HEK293T (cell line): ENCODE measurements around the gene FEM1C.

Experiments used
- CTCF ChIA-PET: fragments of 350-600 bp; formaldehyde crosslinking; extraction: SDS; loops from one replicate; lab custom pipeline; 2021; ENCODE audit warnings: antibody characterized with exemption, inconsistent platforms; lab: Yijun Ruan, JAX
- POLR2A ChIA-PET: fragments of 350-600 bp; formaldehyde crosslinking; extraction: SDS; loops from one replicate; lab custom pipeline; 2020; ENCODE audit warnings: antibody characterized with exemption, inconsistent platforms; lab: Yijun Ruan, JAX
- DNase-seq: peaks from one replicate; pipeline ENCODE4 v3.0.0; 2012; ENCODE audit warnings: mixed read lengths; ENCODE audit errors: extremely low spot score
- ARNT ChIP-seq: fragments of 450-650 bp; IDR thresholded peaks from 2 replicates; pipeline ENCODE4 v1.6.1; 2017; ENCODE audit warnings: mild to moderate bottlenecking
- BHLHE40 ChIP-seq: fragments of 450-650 bp; IDR thresholded peaks from 2 replicates; pipeline ENCODE4 v1.6.1; 2016; ENCODE audit warnings: mild to moderate bottlenecking, moderate library complexity, borderline replicate concordance
- CTBP1 ChIP-seq: fragments of 450-650 bp; IDR thresholded peaks from 2 replicates; pipeline ENCODE4 v1.6.1; 2016; ENCODE audit warnings: borderline replicate concordance
- ELF4 ChIP-seq: fragments of 450-650 bp; IDR thresholded peaks from 2 replicates; pipeline ENCODE4 v1.6.1; 2017; ENCODE audit warnings: antibody characterized with exemption
- FOXA1 ChIP-seq: fragments of 450-650 bp; IDR thresholded peaks from 2 replicates; pipeline ENCODE4 v1.6.1; 2016; ENCODE audit warnings: mild to moderate bottlenecking
- FOXK2 ChIP-seq: fragments of 450-650 bp; IDR thresholded peaks from 2 replicates; pipeline ENCODE4 v1.6.1; 2016; ENCODE audit warnings: mild to moderate bottlenecking
- FOXM1 ChIP-seq: fragments of 450-650 bp; IDR thresholded peaks from 2 replicates; pipeline ENCODE4 v1.6.1; 2017; ENCODE audit warnings: mild to moderate bottlenecking, borderline replicate concordance
- HDGF ChIP-seq: fragments of 450-650 bp; IDR thresholded peaks from 2 replicates; pipeline ENCODE4 v1.6.1; 2017; ENCODE audit warnings: antibody characterized with exemption, borderline replicate concordance
- L3MBTL2 ChIP-seq: fragments of 450-650 bp; conservative IDR thresholded peaks from 2 replicates; pipeline ENCODE4 v1.6.1; 2016; ENCODE audit warnings: mild to moderate bottlenecking
- LEF1 ChIP-seq: fragments of 450-650 bp; IDR thresholded peaks from 2 replicates; pipeline ENCODE4 v1.6.1; 2017; ENCODE audit warnings: mild to moderate bottlenecking, borderline replicate concordance
- NFRKB ChIP-seq: fragments of 450-650 bp; IDR thresholded peaks from 2 replicates; pipeline ENCODE4 v1.6.1; 2016; ENCODE audit warnings: mild to moderate bottlenecking, moderate library complexity
- SP1 ChIP-seq: fragments of 450-650 bp; IDR thresholded peaks from 2 replicates; pipeline ENCODE4 v1.6.1; 2017
- SUZ12 ChIP-seq: fragments of 450-650 bp; IDR thresholded peaks from 2 replicates; pipeline ENCODE4 v1.6.1; 2016; ENCODE audit warnings: mild to moderate bottlenecking
- TARDBP ChIP-seq: fragments of 450-650 bp; IDR thresholded peaks from 2 replicates; pipeline ENCODE4 v1.6.1; 2016
- ZNF384 ChIP-seq: fragments of 450-650 bp; IDR thresholded peaks from 2 replicates; pipeline ENCODE4 v1.6.1; 2016
- TF ChIP-seq, protein P1 (sequence below): fragments of 450-650 bp; IDR thresholded peaks from 2 replicates; pipeline ENCODE4 v1.6.1; 2016

The FEM1C gene

GRCh38 chr5:115577329-115577728, 32.8 kb upstream of the FEM1C start:
- POLR2A ChIA-PET, result no interaction called here
- CTCF ChIA-PET, result interaction anchor here (0.6 kb wide), 1 partner anchor 9 kb away, joined by 3 read pairs; no protein-coding TSS in a partner anchor
- TF ChIP-seq FOXA1 (no peak), NFRKB (no peak), CTBP1 (no peak)
- no peak for DNase-seq

DNA sequence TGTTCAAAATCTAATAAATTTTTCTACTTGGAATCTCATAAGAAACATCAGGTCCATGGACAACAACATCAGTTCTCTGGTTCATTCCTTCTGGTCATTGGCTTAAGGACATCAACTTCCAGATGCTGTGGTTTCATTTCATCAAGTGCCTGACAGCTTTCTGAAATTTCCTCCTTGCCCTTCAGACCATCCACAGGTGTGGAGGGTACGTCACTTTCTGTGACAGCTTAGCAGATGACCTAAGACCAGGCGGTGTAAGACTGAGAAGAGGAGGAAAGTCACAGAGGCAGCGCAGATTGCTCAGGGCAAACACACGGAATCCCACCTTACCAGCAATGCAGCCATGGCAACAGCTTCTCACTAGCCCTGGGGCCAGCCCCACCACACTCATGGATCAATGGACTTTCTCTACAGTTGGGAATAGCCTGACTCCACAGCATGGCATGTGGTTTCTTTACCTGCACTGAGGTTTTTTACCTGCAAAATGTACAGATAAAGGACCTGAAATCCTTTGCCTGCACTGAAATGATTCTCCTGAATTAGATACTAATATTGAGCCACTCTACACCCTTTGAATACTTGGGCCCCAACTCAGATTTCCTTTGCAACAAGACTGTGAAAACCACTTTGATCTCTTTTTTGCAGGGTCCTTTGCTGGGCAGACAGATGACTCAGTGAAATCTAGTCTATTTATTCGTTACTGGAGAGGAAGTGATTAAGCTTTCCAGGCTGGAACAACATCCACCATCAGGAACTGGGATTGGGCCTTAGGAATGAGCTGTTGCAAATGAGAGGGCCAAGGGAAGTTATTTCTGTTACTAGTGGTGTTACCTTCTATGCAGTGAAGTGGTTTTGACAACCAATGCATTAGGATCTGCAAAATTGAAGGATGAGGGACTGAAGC, 30.8 kb upstream of the FEM1C start:
- ChIA-PET POLR2A (interaction anchor here (0.6 to 1.0 kb wide), 2 partner anchors 25 to 31 kb away, joined by 3 to 5 read pairs; partner anchors contain the start of gene FEM1C), CTCF (interaction anchor here (0.7 to 4.7 kb wide), 13 partner anchors 8 to 477 kb away, joined by 3 to 66 read pairs (median 4); no protein-coding TSS in a partner anchor)
- DNase-seq, result no peak
- TF ChIP-seq L3MBTL2 (no peak), FOXM1 (no peak), SP1 (no peak), LEF1 (no peak), NFRKB (no peak), ELF4 (no peak), CTBP1 (no peak), BHLHE40 (no peak), ARNT (no peak), FOXA1 (no peak), FOXK2 (no peak), HDGF (no peak), TARDBP (no peak), SUZ12 (no peak), ZNF384 (no peak)
- TF ChIP-seq, protein P1, sequence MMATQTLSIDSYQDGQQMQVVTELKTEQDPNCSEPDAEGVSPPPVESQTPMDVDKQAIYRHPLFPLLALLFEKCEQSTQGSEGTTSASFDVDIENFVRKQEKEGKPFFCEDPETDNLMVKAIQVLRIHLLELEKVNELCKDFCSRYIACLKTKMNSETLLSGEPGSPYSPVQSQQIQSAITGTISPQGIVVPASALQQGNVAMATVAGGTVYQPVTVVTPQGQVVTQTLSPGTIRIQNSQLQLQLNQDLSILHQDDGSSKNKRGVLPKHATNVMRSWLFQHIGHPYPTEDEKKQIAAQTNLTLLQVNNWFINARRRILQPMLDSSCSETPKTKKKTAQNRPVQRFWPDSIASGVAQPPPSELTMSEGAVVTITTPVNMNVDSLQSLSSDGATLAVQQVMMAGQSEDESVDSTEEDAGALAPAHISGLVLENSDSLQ, result no peak

DNA sequence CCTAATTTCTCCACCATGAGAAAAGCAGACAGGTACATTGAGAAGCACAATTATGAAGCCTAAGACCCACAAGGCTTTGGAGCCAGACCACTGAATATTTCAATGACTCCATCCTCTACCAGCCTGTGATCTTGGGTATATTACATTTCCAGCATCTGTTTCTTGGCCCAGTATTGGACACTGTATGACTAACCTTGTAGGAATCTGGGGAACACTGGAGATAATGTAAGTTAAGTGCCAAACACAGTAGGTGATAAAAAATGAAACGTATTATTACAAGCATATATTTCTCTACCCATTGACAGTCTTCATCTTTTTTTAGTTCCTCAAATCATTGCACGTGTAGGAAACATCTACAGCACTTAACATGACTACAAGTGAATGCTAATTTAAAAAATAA, 28.6 kb upstream of the FEM1C start:
- ChIA-PET CTCF (interaction anchor here (4.7 kb wide), 1 partner anchor 266 kb away, joined by 66 read pairs; no protein-coding TSS in a partner anchor), POLR2A (no interaction called here)
- DNase-seq, result no peak
- TF ChIP-seq BHLHE40 (no peak), HDGF (no peak), ZNF384 (no peak), ARNT (no peak), FOXK2 (no peak), L3MBTL2 (no peak)

GRCh38 chr5:115571441-115571878, 26.9 kb upstream of the FEM1C start:
- CTCF ChIA-PET, result interaction anchor here (1.1 to 2.3 kb wide), 2 partner anchors 19 to 262 kb away, joined by 5 to 7 read pairs; no protein-coding TSS in a partner anchor
- no peak for DNase-seq
- no peak for TF ChIP-seq HDGF
- no peak for TF ChIP-seq SUZ12
- POLR2A ChIA-PET, result no interaction called here

GRCh38 chr5:115568668-115569067, 24.1 kb upstream of the FEM1C start:
- TF ChIP-seq FOXM1 (no peak), FOXA1 (no peak), LEF1 (no peak), SP1 (no peak), TARDBP (no peak), CTBP1 (no peak), ELF4 (no peak)
- POLR2A ChIA-PET, result no interaction called here
- no peak for DNase-seq
- CTCF ChIA-PET, result interaction anchor here (1.0 kb wide), 1 partner anchor 8 kb away, joined by 3 read pairs; no protein-coding TSS in a partner anchor

DNA sequence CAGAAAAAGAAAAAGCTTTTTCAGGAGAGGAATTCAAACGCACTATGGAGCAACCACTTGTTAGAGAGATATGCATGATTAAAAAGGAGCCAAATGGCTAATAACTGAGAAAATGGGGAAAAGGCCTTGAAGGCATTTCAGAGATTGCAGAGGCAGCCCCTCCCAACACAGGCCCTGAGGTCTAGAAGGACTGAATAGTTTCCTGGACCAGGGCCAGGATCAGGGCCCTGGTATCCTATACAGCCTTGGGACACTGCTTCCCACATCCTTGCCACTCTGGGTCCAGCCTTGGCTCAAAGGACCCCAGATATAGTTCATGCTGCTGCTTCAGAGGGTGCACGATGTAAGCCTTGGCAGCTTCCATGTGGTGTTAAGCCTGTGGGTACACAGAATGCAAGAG, 20.7 kb upstream of the FEM1C start:
- DNase-seq, result no peak
- POLR2A ChIA-PET, result no interaction called here
- CTCF ChIA-PET, result interaction anchor here (0.6 kb wide), 1 partner anchor 9 kb away, joined by 4 read pairs; no protein-coding TSS in a partner anchor
- TF ChIP-seq FOXK2 (no peak), HDGF (no peak)

GRCh38 chr5:115561176-115561575, 16.6 kb upstream of the FEM1C start:
- TF ChIP-seq, protein P1, result no peak
- TF ChIP-seq LEF1 (no peak), FOXA1 (no peak), ZNF384 (no peak), TARDBP (no peak), FOXM1 (no peak), SP1 (no peak), CTBP1 (no peak)
- CTCF ChIA-PET, result interaction anchor here (0.9 kb wide), 1 partner anchor 14 kb away, joined by 3 read pairs; no protein-coding TSS in a partner anchor
- POLR2A ChIA-PET, result no interaction called here
- no peak for DNase-seq
